RWPE2 (cell line): ENCODE measurements around the gene VWA5B1.

Experiments
- ATAC-seq: fragments of 200-7000 bp; cut with Tn5 transposase; 3 replicates; pipeline ENCODE4 v1.9.1; 2021; ENCODE audit warnings: low read depth
- DNase-seq: peaks from one replicate; pipeline ENCODE4 v3.0.0-alpha.2; 2020; ENCODE audit warnings: low spot score
- H3K27ac ChIP-seq: fragments of 450-650 bp; 2 replicates; pipeline ENCODE4 v1.5.1; 2017; ENCODE audit warnings: mild to moderate bottlenecking; ENCODE audit not compliant: poor library complexity, severe bottlenecking
- H3K27me3 ChIP-seq: fragments of 250-450 bp; sonication (Bioruptor Pico); 2 replicates; pipeline ENCODE4 v1.5.1; 2021; ENCODE audit warnings: mild to moderate bottlenecking, moderate library complexity; ENCODE audit not compliant: insufficient read depth, poor library complexity, severe bottlenecking
- H3K36me3 ChIP-seq: fragments of 250-450 bp; sonication (Bioruptor Pico); 2 replicates; pipeline ENCODE4 v1.5.1; 2020; ENCODE audit warnings: low read depth, mild to moderate bottlenecking, moderate library complexity
- H3K4me1 ChIP-seq: fragments of 250-450 bp; sonication (Bioruptor Pico); 2 replicates; pipeline ENCODE4 v1.5.1; 2021; ENCODE audit warnings: mild to moderate bottlenecking, moderate library complexity; ENCODE audit not compliant: insufficient read depth, poor library complexity, severe bottlenecking
- H3K4me3 ChIP-seq: fragments of 250-450 bp; sonication (Bioruptor Pico); 2 replicates; pipeline ENCODE4 v1.5.1; 2021; ENCODE audit warnings: mild to moderate bottlenecking, moderate library complexity; ENCODE audit not compliant: severe bottlenecking
- H3K9me3 ChIP-seq: fragments of 250-450 bp; sonication (Bioruptor Pico); 2 replicates; pipeline ENCODE4 v1.5.1; 2021; ENCODE audit warnings: mild to moderate bottlenecking, moderate library complexity; ENCODE audit not compliant: severe bottlenecking
- TF ChIP-seq, protein P1 (sequence below): fragments of 450-650 bp; IDR thresholded peaks from one replicate; pipeline ENCODE4 v1.5.1; 2017; ENCODE audit warnings: mild to moderate bottlenecking, moderate library complexity; ENCODE audit not compliant: poor library complexity, severe bottlenecking

VWA5B1 gene

DNA sequence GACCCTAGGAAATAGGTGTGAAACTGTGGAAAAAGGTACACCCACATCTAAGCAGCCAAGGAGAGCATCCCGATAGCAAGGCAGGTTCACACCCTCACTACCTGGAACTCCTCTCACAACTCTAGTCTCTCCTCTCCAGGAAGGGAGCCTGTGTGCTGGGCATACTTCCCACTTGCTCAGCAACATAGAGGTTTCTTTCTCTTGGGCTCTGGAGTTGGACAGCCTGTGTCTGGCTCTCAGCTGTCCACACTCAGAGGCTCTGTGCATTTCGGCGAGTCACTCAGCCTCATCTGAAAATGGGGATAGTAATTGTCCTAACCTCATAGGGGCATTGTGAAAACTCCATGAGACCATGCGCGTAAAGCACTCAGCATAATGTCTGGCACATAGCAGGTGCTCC, 29.6 kb upstream of the VWA5B1 start:
- Histone ChIP-seq H3K4me1 (no peaks in the 10 kb centered on the region), H3K27me3 (no peaks in the 10 kb centered on the region), H3K4me3 (no peak overlapping the region), H3K36me3 (no peaks in the 10 kb centered on the region), H3K9me3 (no peaks in the 10 kb centered on the region), H3K27ac (no peak overlapping the region)
- no peak for ATAC-seq
- TF ChIP-seq, protein P1, sequence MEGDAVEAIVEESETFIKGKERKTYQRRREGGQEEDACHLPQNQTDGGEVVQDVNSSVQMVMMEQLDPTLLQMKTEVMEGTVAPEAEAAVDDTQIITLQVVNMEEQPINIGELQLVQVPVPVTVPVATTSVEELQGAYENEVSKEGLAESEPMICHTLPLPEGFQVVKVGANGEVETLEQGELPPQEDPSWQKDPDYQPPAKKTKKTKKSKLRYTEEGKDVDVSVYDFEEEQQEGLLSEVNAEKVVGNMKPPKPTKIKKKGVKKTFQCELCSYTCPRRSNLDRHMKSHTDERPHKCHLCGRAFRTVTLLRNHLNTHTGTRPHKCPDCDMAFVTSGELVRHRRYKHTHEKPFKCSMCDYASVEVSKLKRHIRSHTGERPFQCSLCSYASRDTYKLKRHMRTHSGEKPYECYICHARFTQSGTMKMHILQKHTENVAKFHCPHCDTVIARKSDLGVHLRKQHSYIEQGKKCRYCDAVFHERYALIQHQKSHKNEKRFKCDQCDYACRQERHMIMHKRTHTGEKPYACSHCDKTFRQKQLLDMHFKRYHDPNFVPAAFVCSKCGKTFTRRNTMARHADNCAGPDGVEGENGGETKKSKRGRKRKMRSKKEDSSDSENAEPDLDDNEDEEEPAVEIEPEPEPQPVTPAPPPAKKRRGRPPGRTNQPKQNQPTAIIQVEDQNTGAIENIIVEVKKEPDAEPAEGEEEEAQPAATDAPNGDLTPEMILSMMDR: no peak
- DNase-seq: no peak

DNA sequence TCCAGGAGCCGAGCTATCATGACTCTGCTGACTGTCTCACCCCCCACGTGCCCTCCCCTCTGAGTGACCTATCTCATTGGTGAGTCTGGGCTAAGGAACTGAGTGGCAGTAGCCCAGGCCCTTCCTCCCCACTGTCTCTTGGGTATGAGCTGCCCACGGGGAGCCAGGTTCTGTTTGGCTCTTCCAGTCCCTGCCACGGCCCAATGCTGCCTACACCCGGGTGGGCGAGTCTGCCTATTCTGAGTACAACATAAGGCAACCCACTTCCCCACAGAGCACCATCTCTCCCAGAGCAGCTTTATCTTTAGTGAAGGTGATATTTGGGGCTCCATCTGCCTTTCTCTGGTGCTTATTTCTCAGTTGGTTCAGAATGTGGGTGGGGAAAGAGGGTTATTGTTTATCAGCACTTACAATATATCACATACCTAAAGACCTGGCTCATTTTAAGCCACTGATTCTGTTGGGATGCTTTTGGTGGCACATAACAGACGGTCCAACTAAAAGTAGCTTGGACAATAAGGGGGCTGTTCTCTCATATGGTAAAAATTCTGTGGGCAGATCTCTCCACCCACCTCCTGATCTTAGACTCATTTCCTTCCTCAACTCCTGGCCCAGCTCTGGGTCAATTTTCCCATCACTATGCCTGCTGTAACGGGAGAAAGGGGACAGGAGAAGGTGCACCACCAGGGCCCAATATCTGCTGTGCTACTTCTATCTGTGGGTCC, 27.7 kb upstream of the VWA5B1 start:
- no peak for DNase-seq
- TF ChIP-seq, protein P1: no peak

DNA sequence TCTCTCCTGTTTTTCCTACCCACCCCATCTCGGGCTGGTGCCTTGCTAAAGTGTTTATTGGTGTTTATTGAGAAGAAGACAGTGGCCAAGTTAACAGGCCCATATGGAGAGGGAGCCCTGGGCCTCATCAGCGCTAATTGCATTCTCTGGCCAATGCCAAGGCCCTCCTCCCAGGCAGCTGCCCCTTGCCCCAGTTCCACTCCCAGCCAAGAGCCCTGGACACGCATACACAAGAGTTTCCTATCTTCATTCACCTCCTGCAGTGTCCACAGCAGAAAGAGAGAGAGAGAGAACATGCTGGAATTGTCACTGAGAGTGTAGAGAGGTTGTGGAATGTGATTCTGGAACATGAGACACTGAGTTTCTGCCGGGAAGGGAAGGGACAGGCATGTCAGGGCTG, 25.4 kb upstream of the VWA5B1 start:
- TF ChIP-seq, protein P1: no peak
- ATAC-seq (no peak), DNase-seq (no peak)
- no peaks in the 10 kb centered on the region for H3K9me3 ChIP-seq
- H3K4me1 ChIP-seq: no peaks in the 10 kb centered on the region
- H3K4me3 ChIP-seq: no peak overlapping the region
- H3K36me3 ChIP-seq: no peaks in the 10 kb centered on the region
- no peaks in the 10 kb centered on the region for H3K27me3 ChIP-seq
- no peak overlapping the region for H3K27ac ChIP-seq

More for the DNA sequence above, 27.7 kb upstream of the VWA5B1 start:
- H3K9me3 ChIP-seq: no peaks in the 10 kb centered on the region
- ATAC-seq: no peak
- H3K4me3 ChIP-seq: no peak overlapping the region
- no peak overlapping the region for H3K27ac ChIP-seq
- no peaks in the 10 kb centered on the region for H3K36me3 ChIP-seq
- no peaks in the 10 kb centered on the region for H3K4me1 ChIP-seq
- H3K27me3 ChIP-seq: no peaks in the 10 kb centered on the region

DNA sequence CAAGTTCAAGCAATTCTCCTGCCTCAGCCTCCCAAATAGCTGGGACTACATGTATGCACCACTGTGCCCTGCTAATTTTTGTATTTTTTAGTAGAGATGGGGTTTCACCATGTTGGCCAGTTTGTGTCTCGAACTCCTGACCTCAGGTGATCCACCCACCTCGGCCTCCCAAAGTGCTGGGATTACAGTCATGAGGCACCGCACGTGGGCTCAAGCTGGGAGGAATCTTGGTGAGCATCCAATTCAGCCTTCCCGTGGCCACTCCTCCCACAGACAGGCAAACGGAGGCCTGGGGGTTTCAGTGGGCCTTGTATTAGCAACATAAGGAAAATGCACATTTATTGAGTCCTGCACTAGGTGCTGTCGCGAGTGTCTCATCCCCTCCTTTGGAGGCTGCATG, 24.5 kb upstream of the VWA5B1 start:
- DNase-seq (no peak), ATAC-seq (0 out of 3 replicates have a peak, but pooled peaks have one; percentile 21)
- no peaks in the 10 kb centered on the region for H3K36me3 ChIP-seq
- H3K27ac ChIP-seq: no peak overlapping the region
- H3K9me3 ChIP-seq: no peaks in the 10 kb centered on the region
- TF ChIP-seq, protein P1: no peak
- H3K27me3 ChIP-seq: no peaks in the 10 kb centered on the region
- no peak overlapping the region for H3K4me3 ChIP-seq
- H3K4me1 ChIP-seq: no peaks in the 10 kb centered on the region

DNA sequence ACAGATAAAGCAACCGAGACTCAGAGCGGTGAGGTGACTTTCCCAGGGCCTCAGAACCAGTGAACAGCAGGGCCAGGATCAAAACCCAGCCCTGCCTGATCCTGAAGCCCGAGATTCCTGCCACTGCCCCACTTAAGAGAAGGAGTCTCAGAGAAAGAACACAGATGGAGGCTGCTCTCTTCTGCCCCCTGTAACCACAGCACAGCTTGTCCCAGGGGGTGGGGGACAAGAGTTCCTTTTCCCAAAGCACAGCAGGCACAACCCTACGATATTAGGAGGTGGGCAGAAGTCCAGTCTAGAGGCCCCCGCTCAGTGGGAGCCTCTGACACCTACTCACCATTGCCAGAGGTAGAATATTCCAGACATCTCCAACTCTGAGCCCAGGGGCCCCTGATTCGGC, 24.0 kb upstream of the VWA5B1 start:
- Histone ChIP-seq H3K27ac (no peak overlapping the region), H3K9me3 (no peaks in the 10 kb centered on the region), H3K36me3 (no peaks in the 10 kb centered on the region), H3K27me3 (no peaks in the 10 kb centered on the region), H3K4me1 (no peaks in the 10 kb centered on the region), H3K4me3 (no peak overlapping the region)
- ATAC-seq: no peak
- TF ChIP-seq, protein P1: no peak
- no peak for DNase-seq
